GM19099 (cell line): Measurements from ENCODE around the gene GPRASP2.

Source experiments
- POLR2A ChIP-seq: IDR thresholded peaks from 3 replicates; pipeline ENCODE4 v1.6.1; 2011; ENCODE audit warnings: low read depth; ENCODE audit not compliant: insufficient read length; ENCODE audit errors: extremely low read depth

The GPRASP2 gene

DNA sequence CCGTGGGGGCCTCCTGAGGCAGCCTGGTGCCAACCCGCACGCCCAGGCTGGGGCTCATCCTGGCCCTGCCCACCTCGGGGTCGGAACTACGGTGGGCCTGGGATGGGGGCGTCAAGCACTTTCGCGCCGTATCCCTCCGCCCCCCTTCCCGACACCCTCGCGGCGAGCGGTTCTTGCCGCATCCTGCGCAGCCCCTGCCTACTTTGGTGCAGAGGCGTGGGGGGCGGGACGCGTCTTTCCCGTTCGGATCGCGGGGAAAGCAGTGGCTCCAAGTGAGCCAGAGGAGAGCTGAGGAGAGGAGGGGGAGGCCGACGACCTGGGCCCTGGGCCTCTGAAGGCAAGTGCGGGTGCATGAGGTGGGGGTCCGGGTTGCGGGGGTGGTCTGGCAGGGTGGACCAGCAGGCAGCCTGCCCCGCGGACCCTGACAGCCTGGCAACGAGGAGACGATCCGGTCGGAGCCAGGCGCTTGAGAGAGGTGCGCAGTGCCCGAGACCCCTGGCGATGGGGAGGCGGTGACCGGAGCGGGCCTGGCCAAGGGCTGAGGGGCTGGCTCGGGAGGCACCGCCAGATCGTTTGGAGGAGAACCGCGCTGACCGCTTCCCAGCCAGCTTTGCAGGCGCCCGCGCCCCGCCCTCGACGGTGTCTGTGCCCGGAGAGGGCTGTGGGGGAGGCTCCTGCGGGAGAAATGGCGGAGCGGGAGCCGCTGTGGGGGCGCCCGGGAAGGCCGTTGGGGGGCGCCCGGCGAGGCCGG, at the start of gene GPRASP2:
Gene GPRASP2, plus strand, starts transcription at position 233 of the 751 bp plus-strand sequence. CDS start 2,422 bp downstream, outside the sequence.
- no peak for TF ChIP-seq POLR2A

DNA sequence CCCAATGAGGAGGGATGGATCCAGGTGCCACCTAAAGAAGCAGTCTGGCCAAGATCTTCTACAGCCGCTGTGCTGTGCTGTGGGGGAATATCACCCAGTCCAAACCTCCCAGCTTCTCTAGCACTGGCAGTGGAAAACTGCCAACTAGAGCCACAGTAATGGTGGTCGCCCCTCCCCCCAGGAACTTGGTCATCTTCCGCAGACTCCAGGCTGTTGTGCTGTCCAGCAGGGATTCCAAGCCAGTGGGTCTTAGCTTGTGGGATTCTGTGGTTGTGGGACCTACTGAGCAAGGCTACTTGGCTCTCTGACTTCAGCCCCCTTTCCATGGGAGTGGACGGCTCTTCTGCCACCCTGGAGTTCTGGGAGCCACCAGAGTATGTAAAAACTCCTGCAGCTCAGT, 42.7 kb upstream of the GPRASP2 start:
- TF ChIP-seq POLR2A, result no peak

DNA sequence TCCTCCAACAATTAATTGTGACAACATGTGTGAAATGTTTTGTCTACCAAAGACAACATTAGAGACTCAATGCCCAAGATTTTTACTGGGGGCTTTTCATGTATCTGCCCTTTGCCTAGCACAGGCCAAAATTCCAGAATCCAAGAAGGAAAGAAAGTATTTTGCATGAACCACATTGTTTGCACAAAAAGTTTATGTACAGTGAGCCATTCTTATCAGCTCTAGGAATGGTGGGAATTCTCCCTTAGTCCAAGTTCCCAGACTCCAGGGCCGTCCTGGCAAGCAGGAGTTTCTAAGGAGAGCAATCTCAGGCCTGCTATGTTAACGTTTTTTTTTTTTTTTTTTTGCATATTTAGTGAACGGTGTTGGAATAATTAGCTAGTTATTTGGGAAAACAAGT, 39.4 kb upstream of the GPRASP2 start:
- TF ChIP-seq POLR2A, result no peak

DNA sequence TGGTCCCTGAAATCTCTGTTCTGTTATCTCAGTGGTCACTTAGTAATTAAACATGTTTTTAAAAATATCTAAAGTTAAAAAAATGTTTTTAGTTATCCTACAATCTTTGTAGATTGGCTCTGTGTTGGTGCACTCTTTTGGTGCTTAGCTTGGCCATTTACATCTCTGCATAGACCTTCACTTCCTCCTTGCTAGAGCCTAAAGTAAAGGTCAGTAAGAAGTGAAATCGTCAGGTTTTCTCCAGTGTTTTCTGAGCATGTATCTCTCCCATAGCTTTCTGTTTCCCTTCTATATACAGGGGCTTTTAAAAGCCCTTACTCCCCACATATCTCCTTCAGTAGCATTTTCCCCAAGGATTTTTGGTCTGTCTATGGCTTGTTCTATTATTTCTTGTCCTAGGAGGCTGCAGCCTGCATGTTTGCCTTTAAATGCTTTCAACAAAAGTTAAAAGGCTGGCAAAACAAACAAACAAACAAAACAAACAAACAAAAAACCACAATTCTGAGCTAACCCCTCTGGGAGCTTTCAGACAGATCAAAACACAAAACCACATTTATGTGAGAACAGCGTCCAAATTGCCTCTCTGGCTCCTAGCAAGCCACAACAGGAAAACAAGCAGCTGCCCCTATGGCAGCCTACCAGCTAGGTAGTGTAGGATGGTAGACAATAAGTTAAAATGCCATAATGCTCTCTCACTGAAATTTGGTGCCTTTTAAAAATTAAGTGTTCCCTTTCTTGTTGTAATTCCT, 27.3 kb upstream of the GPRASP2 start:
- TF ChIP-seq POLR2A, result no peak

DNA sequence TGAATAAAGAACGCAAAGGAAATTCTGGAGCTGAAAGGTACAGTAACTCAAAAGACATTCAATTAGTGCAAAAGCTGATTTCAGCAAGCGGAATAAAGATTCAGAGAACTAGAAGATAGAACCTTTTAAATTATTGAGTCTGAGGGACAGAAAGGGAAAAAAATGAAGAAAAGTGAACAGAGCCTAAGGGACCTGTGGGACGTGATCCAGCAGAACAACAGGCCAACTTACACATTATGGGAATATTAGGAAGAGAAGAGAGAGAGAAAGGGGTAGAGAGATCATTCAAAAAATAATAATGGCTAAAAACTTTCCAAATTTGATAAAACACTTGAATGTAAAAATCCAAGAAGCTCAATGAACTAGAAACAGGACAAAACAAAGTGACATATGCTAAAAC, 17.5 kb upstream of the GPRASP2 start:
- TF ChIP-seq POLR2A, result no peak

DNA sequence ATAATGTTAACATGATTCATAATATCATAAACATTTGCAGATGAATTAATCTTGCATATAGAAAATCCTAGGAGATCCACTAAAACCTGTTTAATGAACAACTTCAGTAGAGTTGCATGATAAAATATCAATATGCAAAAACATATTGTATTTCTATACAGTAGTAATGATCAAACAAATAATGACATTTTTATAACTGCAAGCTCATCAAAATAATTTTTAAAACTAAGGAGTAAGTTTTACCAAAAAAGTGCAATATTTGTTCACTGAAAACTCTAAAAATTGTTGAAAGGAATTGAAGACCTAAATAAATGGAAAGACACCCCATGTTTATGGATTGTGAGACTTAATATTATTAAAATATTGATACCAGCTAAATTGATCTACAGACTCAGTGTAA, 15.9 kb upstream of the GPRASP2 start:
- no peak for TF ChIP-seq POLR2A

GRCh38 chrX:102697494-102697893, 14.8 kb upstream of the GPRASP2 start:
- TF ChIP-seq POLR2A, result no peak

- no peak for TF ChIP-seq POLR2A
Observed at GRCh38 chrX:102708900-102709299, 3.3 kb upstream of the GPRASP2 start.

- no peak for TF ChIP-seq POLR2A
Observed at GRCh38 chrX:102711872-102712215, 404 bp upstream of the GPRASP2 start.

DNA sequence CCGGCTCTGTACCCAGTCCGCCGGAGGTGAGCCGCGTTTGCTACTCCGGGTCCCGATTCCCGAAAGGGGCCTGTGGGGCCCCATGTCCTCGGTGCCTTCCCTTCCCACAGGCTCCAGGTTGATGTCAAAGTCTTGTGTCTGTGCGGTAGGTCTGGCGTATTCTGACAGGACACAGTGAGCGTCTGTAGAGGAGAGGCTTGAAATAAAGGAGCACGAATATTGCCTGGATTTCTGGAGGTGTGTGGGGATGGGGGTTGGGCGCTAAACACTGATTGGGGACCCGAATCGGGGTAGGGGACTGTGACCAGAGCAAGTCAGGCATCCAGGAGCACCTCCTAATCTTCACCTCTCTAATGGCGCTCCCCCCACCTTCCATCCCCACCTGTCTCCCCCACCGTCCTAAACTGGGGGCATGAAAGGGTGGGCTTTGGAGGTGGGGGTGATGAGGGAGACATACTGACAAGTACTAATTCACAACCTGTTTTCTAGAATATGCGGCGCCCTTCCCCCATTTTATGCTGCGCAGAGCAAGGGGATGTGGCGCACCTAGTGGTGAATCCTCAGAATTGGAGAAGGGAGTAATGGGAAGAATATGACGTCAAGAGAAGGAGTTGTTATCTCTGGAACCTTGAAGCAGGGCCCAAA, 855 bp downstream of the GPRASP2 start:
- no peak for TF ChIP-seq POLR2A

DNA sequence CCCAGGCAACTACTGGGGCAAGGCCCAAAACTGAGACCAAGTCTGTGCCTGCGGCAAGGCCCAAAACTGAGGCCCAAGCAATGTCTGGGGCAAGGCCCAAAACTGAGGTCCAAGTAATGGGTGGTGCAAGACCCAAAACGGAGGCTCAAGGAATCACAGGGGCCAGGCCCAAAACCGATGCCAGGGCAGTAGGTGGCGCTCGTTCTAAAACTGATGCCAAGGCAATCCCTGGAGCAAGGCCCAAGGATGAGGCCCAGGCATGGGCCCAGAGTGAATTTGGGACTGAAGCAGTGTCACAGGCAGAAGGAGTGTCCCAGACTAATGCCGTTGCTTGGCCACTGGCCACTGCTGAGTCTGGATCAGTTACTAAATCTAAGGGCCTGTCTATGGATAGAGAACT, 2.7 kb downstream of the GPRASP2 start:
- no peak for TF ChIP-seq POLR2A

DNA sequence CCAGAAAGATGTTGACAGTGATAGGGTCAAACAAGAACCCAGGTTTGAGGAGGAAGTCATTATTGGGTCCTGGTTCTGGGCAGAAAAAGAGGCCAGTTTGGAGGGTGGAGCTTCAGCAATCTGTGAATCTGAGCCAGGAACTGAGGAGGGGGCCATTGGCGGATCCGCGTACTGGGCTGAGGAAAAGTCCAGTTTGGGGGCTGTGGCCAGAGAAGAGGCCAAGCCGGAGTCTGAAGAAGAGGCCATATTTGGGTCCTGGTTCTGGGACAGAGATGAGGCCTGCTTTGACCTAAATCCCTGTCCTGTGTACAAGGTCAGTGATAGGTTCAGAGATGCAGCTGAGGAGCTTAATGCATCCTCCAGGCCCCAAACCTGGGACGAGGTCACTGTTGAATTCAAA, 3.7 kb downstream of the GPRASP2 start:
- no peak for TF ChIP-seq POLR2A

DNA sequence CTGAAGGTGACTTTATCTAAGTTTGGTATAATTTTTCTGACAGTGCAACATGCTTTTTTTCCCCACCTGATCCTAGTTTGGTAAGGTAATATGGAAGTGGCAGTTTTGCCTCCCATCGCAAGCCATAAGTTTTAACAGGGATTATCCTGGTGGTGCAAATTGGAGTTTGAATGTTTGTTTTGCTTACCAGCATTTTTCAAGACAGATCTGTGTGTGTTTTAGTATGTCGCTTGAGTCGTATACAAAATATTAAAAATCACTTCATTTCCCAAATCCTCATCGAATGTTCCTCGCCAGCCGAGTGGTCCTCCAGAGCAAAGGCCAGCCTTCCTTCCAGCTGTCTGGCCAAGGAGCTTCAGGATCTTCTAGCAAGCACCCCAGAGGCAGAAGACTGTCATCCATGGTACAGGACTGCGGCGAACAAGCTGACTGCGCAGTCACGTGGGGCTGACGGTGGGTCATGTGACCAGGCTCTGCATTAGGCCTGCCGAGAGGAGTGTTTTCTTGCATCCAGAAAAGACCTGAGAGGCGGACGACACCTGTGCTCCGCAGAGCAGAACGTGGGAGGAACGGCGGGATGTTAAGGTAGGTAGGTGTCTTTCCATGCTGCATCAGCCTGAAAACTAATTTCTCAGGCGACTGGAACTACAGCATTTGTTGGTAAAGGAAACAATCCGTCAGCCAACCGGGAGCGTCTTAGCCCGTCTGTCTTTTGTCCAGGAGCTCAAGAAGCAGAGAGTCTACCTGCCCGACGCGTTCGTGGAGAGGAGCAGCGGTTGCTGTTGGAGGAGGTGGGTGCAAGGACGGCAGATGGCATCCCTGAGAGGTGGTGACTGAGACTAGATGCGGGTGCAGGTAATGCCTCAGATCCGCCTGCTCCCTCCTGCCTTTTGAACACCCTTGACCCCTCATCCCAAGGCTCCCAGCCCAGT, 8.3 kb downstream of the GPRASP2 start, which contains the start of gene GPRASP3:
Gene GPRASP3, plus strand, starts transcription at position 507 of the 932 bp plus-strand sequence. CDS start 28,253 bp downstream, outside the sequence.
- no peak for TF ChIP-seq POLR2A

GRCh38 chrX:102723456-102723855, 11.2 kb downstream of the GPRASP2 start:
- TF ChIP-seq POLR2A, result no peak

- TF ChIP-seq POLR2A, result no peak
Observed at GRCh38 chrX:102727761-102728160, 15.5 kb downstream of the GPRASP2 start.

DNA sequence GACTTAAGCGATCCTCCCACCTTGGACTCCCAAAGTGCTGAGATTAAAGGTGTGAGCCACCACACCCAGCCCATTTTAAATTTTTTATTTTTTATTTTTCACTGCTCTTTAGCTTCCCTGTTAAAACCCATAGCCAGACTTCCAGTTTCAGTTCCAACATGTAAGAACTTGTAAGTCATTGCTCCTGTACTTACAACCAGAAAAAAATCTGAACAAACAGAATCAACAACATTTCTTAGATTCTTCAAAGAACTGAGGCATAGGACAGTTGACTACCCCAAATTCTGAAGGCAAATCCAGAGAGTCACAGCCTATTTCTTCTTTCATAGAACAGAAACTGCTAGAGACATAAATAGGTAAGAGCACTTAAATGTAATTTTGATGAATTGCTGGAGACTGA, 16.4 kb downstream of the GPRASP2 start:
- TF ChIP-seq POLR2A, result no peak

GRCh38 chrX:102739657-102740056, 27.4 kb downstream of the GPRASP2 start:
- no peak for TF ChIP-seq POLR2A
